Stimulated activated CD8-positive, alpha-beta memory T cell treated with anti-CD3 and anti-CD28 coated beads, Interleukin-12 subunit alpha, Interleukin-12 subunit beta, amount 100 ng/mL, for 1 hour (primary cell): ENCODE measurements around the gene PSMD11.
"Not testable (repeated sequence)": the region's sequence is repeated elsewhere in the genome, so short reads cannot be mapped to it uniquely, and the experiment has no call there.

ENCODE experiments used
- DNase-seq: peaks from one replicate; pipeline ENCODE4 v3.0.0-alpha.2; 2020; ENCODE audit warnings: low read depth

PSMD11 gene

DNA sequence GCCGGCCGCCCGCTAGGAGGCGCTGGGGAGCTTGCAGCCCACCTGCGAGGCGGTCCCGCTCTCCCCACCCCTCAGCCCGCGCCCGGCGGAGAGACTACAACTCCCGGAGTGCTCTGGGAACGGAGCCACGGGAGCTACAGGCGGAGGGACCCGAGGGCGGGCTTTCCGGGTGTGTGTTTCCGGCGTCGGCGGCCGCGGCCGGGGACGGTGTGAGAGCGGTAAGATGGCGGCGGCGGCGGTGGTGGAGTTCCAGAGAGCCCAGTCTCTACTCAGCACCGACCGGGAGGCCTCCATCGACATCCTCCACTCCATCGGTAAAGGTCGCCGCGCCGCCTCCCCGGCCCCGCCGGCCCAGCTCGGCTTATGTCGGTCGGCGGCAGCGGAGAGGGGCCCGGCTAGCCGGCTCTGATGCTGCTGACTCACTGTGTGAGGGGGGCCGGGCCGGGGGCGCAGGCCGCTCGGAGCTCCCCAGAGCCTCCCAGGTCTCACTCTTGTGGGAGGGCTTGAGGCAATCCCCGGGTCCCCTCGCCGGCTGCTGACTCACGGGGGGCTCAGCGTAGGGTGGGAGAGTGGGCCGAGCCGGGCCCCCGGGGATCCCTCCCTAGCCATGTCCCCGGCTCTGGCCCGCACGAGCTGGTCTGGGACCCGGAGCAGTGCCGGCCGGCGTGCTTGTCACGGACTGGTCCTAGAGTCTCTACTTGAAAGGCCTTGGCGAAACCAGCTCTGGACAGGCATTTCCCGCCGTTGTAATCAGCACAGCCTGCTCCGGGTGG lies at the start of gene PSMD11:
Gene PSMD11 (plus strand): TSS at position 210 of the 773 bp plus-strand sequence. CDS start 14 bp downstream, at position 224.
- DNase-seq: peak; percentile 97

- DNase-seq: no peak
Measured at GRCh38 chr17:32396343-32396742, 48.0 kb upstream of the PSMD11 start.

DNA sequence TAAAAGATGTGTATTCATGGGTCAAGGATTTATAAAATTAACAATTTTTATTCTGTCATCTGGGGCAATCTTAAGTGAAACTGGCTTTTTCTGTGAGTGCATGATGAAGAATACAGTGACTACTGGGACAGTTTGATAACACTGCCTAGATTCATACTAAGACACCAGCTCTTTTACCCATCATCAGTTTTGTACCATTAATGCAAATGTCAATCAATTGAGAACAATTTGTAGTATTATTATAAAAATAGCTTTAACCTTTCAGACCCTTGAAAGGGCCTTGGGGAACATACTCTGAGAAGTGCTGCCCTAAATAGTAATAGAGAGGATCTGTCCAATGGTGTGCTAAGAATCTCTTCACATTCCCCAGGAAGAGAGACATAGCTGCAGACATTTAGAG lies 45.4 kb upstream of the PSMD11 start:
- no peak for DNase-seq

DNA sequence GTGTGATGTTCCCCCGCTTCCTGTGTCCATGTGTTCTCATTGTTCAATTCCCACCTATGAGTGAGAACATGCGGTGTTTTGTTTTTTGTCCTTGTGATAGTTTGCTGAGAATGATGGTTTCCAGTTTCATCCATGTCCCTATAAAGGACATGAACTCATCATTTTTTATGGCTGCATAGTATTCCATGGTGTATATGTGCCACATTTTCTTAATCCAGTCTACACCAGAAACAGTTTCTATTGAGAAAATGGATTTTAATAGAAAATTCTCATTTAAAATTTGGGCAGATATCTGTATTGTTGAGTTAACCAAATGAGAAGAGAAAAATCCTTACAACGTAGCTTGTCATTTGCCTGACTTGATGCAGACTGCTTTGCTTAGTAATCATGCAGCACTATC lies 34.2 kb upstream of the PSMD11 start:
- DNase-seq: not testable (repeated sequence)

DNA sequence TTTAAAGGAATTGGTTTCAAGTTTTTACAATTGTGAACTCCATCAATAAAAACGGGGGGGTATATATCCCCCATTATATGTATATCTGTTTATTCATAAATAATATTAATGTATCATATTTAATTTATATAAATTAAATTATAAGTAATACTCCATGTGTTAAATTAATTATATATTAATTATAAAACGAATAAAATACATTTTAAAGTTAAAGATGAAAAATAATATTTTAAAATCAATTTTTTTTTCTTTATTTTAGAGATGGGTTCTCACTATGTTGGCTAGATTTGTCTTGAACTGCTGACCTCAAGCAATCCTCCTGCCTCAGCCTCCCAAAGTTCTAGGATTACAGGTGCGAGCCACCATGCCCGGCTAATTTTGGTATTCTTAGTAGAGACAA lies 17.4 kb upstream of the PSMD11 start:
- DNase-seq: no peak

- no peak for DNase-seq
Measured at GRCh38 chr17:32429598-32429997, 14.7 kb upstream of the PSMD11 start.

DNA sequence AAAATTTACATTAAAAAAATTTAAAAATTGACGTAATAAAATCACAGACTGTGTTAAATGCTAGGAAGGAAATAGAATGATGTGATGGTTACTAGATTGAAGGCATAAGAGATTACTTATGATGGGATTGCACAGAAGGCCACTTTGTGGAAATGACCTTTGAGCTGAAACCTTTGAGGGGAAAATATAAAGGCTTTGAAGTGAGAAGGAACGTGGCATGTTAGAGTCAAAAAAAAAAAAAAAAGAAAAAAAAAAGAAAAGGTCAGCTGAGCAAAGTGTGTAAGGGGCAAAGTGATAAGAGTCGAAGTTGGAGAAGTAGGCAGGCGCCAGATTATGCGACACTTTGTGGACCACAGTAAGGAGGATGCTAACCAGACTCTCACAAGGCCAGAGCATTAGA lies 3.6 kb upstream of the PSMD11 start:
- no peak for DNase-seq

DNA sequence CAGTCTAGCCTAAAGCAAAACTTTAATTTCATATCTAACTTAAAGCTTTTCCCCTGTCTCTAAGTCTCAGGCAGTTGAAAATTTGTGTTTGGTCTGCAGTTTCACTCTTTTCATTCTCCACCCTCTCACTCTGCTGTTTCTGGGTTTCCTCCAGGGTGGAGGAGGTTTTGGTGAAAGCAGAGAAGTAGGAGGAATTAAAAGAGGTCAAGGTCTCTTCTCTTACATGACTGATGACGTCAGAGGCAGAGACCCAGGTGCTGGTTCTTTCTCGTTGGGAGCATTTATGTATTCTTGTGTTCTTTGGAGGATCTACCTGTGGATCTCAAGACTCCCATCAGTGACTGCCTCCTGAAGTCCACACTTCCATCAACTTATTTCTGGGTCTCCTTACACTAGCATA lies 2.4 kb upstream of the PSMD11 start:
- no peak for DNase-seq

- DNase-seq: no peak
Measured at GRCh38 chr17:32443827-32444300, 446 bp upstream of the PSMD11 start.

DNA sequence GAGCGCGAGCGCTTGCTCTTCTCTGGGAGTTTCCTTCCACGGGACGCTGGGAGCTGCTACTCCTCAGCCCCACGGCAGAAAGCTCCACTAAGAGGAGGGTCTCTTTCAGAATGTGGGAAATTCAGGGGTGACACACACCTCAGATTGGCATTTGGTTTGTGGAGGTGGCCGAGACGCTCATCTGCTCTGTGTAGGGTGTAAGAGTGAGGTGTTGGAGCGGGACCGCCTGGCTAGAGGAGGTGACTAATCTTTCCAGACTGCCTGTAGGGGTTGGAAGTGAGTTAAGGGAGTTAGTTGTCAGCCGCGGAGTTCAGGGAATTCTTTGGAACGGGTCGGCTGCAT lies 735 bp downstream of the PSMD11 start:
- DNase-seq: peak; percentile 13

DNA sequence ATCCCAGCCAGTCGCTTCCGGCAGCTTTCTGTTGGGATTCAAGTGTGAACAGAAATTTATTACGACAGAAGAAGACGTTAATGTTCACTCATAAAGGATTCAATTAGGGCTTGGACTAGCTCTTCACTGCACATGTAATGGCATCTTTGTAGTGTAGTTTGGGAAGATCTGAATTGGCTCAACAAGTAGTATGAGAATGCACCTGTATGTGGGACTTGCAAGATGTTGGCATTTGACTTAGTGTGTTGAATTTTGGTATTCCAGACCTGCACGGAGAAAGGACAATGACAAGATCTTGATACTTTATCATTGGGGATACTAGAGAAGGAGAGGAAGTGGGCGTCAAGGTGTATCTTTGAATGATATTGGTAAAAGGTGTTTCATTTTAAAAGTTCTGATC lies 1.2 kb downstream of the PSMD11 start:
- no peak for DNase-seq

DNA sequence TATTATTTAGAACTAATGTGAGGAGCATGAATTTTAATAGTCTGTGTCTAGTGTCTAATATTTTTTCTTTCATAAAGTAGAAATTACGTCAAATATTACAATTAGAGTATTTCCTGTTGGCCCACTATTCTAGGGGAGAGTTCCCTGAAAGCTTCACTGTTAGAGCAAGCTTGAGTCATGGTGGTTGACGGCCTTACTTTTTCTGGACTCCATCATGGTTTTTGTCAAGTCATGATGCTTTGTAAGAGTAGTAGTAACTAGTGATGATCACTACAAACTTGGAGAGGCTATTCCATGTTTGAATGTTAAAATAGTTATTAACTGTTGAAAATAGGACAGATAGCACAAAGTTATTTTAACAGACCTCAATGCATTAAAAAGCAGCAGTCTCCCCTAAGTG lies 1.7 kb downstream of the PSMD11 start:
- DNase-seq: no peak

DNA sequence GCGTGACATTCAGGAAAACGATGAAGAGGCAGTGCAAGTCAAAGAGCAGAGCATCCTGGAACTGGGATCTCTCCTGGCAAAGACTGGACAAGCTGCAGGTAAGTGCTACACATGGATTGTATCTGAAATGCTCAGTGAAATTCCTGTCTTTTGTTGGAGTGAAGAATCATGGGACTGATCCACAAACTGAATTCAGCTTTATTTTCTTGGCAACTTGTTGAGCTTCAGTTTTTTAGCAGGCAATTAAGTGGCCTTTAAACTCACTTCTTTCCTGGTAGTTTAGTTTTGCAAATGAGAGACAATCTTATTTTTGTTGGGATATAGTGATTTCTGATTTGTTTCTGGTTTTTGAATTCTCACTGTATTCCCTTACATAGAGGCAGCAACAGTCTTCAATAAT lies 2.6 kb downstream of the PSMD11 start:
- no peak for DNase-seq

DNA sequence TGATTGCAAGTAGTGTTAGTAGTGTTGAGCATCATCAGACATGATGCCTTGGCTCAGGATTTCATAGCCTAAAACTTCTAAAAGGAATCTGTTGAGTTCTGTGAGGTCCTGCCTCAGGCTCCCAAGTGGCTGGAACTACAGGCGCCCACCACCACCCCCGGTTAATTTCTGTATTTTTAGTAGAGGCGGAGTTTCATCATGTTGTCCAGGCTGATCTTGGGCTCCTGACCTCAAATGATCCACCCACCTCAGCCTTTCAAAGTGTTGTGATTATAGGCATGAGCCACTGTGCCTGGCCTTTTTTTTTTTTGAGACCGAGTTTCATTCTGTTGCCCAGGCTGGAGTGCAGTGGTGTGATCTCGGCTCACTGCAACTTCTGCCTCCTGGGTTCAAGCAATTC lies 5.7 kb downstream of the PSMD11 start:
- DNase-seq: no peak

DNA sequence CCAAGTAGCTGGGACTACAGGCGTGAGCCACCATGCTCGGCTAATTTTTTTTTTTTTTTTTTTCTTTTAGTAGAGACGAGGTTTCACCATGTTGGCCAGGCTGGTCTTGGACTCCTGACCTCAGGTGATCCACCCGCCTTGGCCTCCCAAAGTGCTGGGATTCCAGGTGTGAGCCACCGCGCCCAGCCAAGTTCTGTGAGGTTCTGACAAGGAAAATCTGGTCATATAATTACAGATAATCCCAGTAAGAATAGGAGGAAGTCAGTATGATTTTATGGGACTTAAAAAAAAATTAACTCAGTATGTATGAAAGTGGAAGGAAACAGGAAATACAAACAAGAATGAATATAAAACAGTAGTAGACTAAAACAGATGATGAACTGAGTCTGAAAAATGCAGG lies 6.1 kb downstream of the PSMD11 start:
- DNase-seq: not testable (repeated sequence)

- no peak for DNase-seq
Measured at GRCh38 chr17:32451879-32452278, 7.6 kb downstream of the PSMD11 start.

- no peak for DNase-seq
Measured at GRCh38 chr17:32452281-32452680, 8.0 kb downstream of the PSMD11 start.

GRCh38 chr17:32453370-32453769 lies 9.1 kb downstream of the PSMD11 start:
- DNase-seq: no peak

DNA sequence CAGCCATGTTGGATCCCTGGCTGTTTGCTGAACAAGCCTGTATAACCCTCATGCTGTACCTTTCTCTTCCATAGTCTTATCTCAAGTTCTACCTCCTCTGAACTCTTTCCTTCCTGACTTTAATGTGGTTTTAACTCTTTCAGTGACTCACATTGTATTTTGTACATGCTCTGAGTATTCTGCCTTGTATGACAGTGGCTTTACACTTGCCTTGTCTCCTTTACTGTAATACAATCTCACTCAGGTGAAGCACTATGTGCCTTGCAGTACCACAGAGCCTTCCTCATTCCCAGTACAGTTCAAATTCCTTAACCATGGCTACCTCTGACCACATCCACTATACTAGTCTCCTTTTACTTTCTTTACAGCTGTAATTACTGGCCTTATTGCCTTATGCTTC lies 14.1 kb downstream of the PSMD11 start:
- DNase-seq: no peak

DNA sequence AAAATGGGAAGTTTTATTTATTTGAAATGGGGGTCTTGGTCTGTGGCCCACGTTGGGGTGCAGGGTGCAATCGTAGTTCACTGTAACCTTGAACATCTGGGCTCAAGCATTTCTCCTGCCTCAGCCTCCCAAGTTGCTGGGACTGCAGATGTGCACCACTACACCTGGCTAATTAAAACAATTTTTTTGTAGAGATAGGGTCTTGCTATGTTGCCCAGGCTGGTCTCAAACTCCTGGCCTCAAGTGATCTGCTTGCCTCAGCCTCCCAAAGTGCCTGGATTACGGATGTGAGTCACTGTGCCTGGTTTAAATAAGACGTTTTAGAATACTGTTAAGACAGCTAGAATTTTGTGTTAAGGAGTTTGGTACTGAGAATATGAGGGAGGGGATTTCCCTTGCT lies 15.7 kb downstream of the PSMD11 start:
- no peak for DNase-seq

DNA sequence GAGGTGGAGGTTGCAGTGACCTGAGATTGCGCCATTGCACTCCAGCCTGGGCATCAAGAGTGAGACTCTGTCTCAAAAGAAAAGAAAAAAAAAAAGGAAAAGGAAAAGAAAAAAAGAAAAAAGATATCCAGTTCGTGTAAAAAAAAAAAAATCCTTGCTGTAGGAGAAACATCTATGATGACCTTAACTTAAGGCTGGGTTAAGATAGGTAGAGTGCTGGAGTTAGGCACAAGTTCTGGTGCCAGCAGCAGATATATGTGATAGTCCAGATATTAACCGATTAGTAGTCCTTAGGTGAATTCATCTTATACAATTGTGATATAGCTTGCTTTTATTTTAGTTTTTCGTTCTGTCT lies 17.2 kb downstream of the PSMD11 start:
- DNase-seq: no peak

DNA sequence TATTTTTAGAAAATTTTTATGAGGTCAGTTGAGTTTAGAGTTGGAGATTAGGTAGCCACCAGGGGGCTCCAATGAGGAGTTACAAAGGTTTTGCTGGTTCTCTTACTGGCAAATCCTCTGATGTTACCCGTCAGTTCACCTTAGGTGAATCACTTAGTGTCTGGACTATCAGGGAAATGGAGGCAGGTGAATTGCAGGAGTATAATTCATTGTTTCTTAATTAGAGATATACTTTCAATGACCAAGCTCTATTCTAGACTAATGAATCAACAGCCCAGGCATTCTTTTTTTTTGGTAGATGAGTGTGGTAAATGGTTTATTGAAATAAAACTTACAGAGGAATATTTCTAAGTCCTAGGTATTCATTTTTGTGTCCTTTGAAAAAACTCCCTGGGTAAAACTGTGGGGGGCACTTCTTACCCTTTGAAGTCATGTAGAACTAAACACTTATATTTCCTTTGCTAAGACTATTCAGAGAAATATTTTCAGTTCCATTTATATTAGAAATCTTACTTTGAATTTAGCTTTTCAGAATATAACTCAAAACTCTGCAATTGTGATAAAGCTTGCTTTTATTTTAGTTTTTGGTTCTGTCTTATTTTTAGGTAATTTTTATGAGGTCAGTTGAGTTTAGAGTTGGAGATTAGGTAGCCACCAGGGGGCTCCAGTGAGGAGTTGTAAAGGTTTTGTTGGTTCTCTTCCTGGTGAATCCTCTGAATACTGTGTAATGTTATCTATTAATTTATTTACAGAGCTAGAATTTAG lies 17.7 kb downstream of the PSMD11 start:
- DNase-seq: peak; percentile 59

DNA sequence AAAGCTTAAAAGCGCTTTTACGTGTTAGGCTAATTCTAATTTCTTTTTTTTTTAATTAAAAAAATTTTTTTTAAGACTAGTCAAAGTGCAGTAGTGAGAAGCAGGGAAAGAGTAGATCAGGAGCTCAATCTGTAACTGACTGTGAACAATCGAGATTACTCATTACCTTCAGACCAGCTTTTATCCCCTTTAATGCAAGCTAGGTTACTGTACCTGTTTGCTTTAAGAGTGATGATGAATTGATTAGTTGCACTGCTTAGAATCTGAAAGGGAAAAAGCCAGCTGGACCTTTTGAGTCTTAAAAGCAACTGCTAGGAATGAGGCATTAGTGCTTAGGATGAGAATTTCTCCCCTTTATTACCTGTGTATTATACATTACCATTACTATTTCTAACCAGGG lies 19.0 kb downstream of the PSMD11 start:
- no peak for DNase-seq

GRCh38 chr17:32464374-32464773 lies 20.1 kb downstream of the PSMD11 start:
- no peak for DNase-seq
